GM10248 (cell line): ENCODE data around the gene KNOP1.

Source experiments
- CTCF ChIA-PET: fragments of 300-600 bp; sonication (Branson Sonifier 250); formaldehyde crosslinking; extraction: SDS; loops from one replicate; lab custom pipeline; 2021; ENCODE audit warnings: antibody characterized with exemption; lab: Yijun Ruan, JAX
- POLR2A ChIA-PET: fragments of 350-650 bp; sonication (Branson Sonifier 250); formaldehyde crosslinking; extraction: SDS; loops from one replicate; lab custom pipeline; 2020; ENCODE audit warnings: antibody characterized with exemption; lab: Yijun Ruan, JAX
- DNase-seq: peaks from one replicate; pipeline ENCODE4 v3.0.0; 2012; ENCODE audit errors: extremely low spot score
- CTCF ChIP-seq: IDR thresholded peaks from 2 replicates; pipeline ENCODE4 v1.5.1; 2012; ENCODE audit warnings: mild to moderate bottlenecking, low read depth; ENCODE audit errors: extremely low read depth, missing control alignments, control extremely low read depth

Gene KNOP1

GRCh38 chr16:19744670-19745069, 26.6 kb upstream of the KNOP1 start:
- no peak for TF ChIP-seq CTCF
- POLR2A ChIA-PET, result no interaction called here
- no peak for DNase-seq
- CTCF ChIA-PET, result no interaction called here

- POLR2A ChIA-PET, result no interaction called here
- no peak for TF ChIP-seq CTCF
Observed at GRCh38 chr16:19743816-19744159, 25.8 kb upstream of the KNOP1 start.

GRCh38 chr16:19741354-19741753, 23.3 kb upstream of the KNOP1 start:
- DNase-seq, result no peak
- no peak for TF ChIP-seq CTCF
- ChIA-PET POLR2A (no interaction called here), CTCF (no interaction called here)

More at GRCh38 chr16:19743816-19744159, 25.8 kb upstream of the KNOP1 start:
- no peak for DNase-seq
- CTCF ChIA-PET, result interaction anchor here (1.2 kb wide), 1 partner anchor 9 kb away, joined by 4 read pairs; no protein-coding TSS in a partner anchor

- DNase-seq, result no peak
- CTCF ChIA-PET, result interaction anchor here (1.6 kb wide), 1 partner anchor 10 kb away, joined by 3 read pairs; no protein-coding TSS in a partner anchor
- TF ChIP-seq CTCF, result no peak
- POLR2A ChIA-PET, result no interaction called here
Observed at GRCh38 chr16:19737306-19738038, 19.4 kb upstream of the KNOP1 start.

- TF ChIP-seq CTCF, result no peak
- CTCF ChIA-PET, result interaction anchor here (0.8 to 1.9 kb wide), 3 partner anchors 9 to 13 kb away, joined by 3 to 4 read pairs (median 4); no protein-coding TSS in a partner anchor
- POLR2A ChIA-PET, result no interaction called here
- no peak for DNase-seq
Observed at GRCh38 chr16:19735074-19735867, 17.2 kb upstream of the KNOP1 start.

GRCh38 chr16:19733551-19733950, 15.5 kb upstream of the KNOP1 start:
- POLR2A ChIA-PET, result no interaction called here
- no peak for TF ChIP-seq CTCF
- CTCF ChIA-PET, result interaction anchor here (1.6 kb wide), 1 partner anchor 20 kb away, joined by 3 read pairs; no protein-coding TSS in a partner anchor
- DNase-seq, result no peak
